ENCODE measurements around the gene MYG1.

DNA sequence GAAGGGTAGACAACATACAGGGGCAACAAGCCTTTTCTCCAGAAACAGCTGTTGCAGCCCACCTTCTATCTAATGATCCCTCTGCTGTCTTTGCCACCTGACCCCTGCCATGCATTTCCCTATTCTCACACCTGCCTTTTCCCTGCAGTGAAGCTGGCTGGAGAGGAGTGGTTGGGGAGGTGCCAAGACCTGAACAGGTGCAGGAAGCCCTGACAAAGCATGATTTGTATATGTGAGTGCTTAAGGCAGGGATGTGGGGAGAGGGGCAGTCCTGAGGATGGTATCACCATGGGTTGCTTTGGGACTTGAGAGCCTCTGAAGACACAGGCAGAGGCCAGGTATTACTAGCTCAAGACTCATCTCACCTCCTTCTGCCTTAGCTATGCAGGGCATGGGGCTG, 7.1 kb upstream of the MYG1 start:
- TF ChIP-seq, protein P1, sequence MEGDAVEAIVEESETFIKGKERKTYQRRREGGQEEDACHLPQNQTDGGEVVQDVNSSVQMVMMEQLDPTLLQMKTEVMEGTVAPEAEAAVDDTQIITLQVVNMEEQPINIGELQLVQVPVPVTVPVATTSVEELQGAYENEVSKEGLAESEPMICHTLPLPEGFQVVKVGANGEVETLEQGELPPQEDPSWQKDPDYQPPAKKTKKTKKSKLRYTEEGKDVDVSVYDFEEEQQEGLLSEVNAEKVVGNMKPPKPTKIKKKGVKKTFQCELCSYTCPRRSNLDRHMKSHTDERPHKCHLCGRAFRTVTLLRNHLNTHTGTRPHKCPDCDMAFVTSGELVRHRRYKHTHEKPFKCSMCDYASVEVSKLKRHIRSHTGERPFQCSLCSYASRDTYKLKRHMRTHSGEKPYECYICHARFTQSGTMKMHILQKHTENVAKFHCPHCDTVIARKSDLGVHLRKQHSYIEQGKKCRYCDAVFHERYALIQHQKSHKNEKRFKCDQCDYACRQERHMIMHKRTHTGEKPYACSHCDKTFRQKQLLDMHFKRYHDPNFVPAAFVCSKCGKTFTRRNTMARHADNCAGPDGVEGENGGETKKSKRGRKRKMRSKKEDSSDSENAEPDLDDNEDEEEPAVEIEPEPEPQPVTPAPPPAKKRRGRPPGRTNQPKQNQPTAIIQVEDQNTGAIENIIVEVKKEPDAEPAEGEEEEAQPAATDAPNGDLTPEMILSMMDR (IDR thresholded peaks at IDR 0.05): no peak
- TF ChIP-seq POLR2A (IDR thresholded peaks at IDR 0.05): no peak
